H1 (cell line): ENCODE measurements around the gene CLIC1. TPM values are rescaled to one million over a fixed set of nuclear protein-coding genes. Genes with fewer than 3 reads are reported as not detected.

Experiments
- ASH2L ChIP-seq: fragments of 200-600, 300-600 bp; sonication (generic); IDR thresholded peaks from one replicate; pipeline ENCODE4 v1.7.1; 2017; ENCODE audit warnings: low read length
- EGR1 ChIP-seq: IDR thresholded peaks from 2 replicates; pipeline ENCODE4 v1.6.1; 2011; ENCODE audit warnings: low read depth, low read length, borderline replicate concordance
- EP300 ChIP-seq, 2 experiments: IDR thresholded peaks; 1 replicate in 1 of 2; 2 replicates in 1 of 2; pipeline ENCODE4 v1.6.1; 2011 to 2012; ENCODE audit warnings: low read depth in 2 of 2, low read length in 2 of 2, mild to moderate bottlenecking in 2 of 2, borderline replicate concordance in 1 of 2, inconsistent platforms in 1 of 2, moderate library complexity in 1 of 2
- JUND ChIP-seq: IDR thresholded peaks from 2 replicates; pipeline ENCODE4 v1.6.1; 2011; ENCODE audit warnings: mild to moderate bottlenecking, improper control_type of control experiment, low read length
- NRF1 ChIP-seq: IDR thresholded peaks from 2 replicates; pipeline ENCODE4 v1.6.1; 2011; ENCODE audit warnings: mild to moderate bottlenecking, low read depth, low read length, improper control_type of control experiment
- RAD21 ChIP-seq, 2 experiments: IDR thresholded peaks in 1 of 2; conservative IDR thresholded peaks in 1 of 2; 2 replicates each; pipeline ENCODE4 v1.6.1; 2011; ENCODE audit warnings: low read depth in 2 of 2, low read length in 2 of 2, improper control_type of control experiment in 1 of 2, inconsistent platforms in 1 of 2, mild to moderate bottlenecking in 1 of 2, moderate library complexity in 1 of 2
- RBBP5 ChIP-seq: IDR thresholded peaks from 2 replicates; pipeline ENCODE4 v1.7.1; 2012; ENCODE audit warnings: low read depth, mild to moderate bottlenecking, inconsistent platforms, low read length, moderate library complexity, borderline replicate concordance
- SIN3A ChIP-seq, 2 experiments: IDR thresholded peaks in 1 of 2; conservative IDR thresholded peaks in 1 of 2; 2 replicates each; pipeline ENCODE4 v1.6.1; 2011 to 2012; ENCODE audit warnings: low read length in 2 of 2, improper control_type of control experiment in 1 of 2, low read depth in 1 of 2, mild to moderate bottlenecking in 1 of 2
- SUZ12 ChIP-seq: fragments of 200-600 bp; sonication (generic); IDR thresholded peaks from 2 replicates; pipeline ENCODE4 v1.6.1; 2012; ENCODE audit warnings: mild to moderate bottlenecking, inconsistent platforms, low read length, moderate library complexity, mixed read lengths
- TAF7 ChIP-seq: optimal IDR thresholded peaks from 2 replicates; pipeline ENCODE3; 2011; ENCODE audit warnings: low read depth, mild to moderate bottlenecking, inconsistent platforms, low read length, moderate library complexity, borderline replicate concordance
- TCF12 ChIP-seq: IDR thresholded peaks from 2 replicates; pipeline ENCODE4 v1.6.1; 2011; ENCODE audit warnings: low read depth, mild to moderate bottlenecking, low read length
- polyA plus RNA-seq, 7 experiments: library from polyadenylated mRNA; depleted of rRNA in 3 of 7; stranded (reverse) in 5 of 7; unstranded in 2 of 7; fragments of >200 nt in 5 of 7; fragments of 200-250 nt in 2 of 7; gene quantifications; 1 replicate in 5 of 7; 2 replicates in 1 of 7; 4 replicates in 1 of 7; pipeline versions ENCODE4 v1.2.1 to v1.2.3, GENCODE V29; 2011 to 2013; ENCODE audit warnings: missing spikeins in 2 of 7, mixed read lengths in 2 of 7
- total RNA-seq: library from RNA; stranded (reverse); fragmentation: NEBNext Ultra II Directional; extraction: Animal tissue kit (Norgen Biotek cat#: 25700); gene quantifications from 2 replicates; pipeline ENCODE4 v1.2.1, GENCODE V29; 2021

CLIC1 gene
- total and polyA plus RNA-seq, 2 of the 8 experiments (the other 6 are each of a cell fraction or from before 2014, with no cell fraction given): 250 to 277 TPM

DNA sequence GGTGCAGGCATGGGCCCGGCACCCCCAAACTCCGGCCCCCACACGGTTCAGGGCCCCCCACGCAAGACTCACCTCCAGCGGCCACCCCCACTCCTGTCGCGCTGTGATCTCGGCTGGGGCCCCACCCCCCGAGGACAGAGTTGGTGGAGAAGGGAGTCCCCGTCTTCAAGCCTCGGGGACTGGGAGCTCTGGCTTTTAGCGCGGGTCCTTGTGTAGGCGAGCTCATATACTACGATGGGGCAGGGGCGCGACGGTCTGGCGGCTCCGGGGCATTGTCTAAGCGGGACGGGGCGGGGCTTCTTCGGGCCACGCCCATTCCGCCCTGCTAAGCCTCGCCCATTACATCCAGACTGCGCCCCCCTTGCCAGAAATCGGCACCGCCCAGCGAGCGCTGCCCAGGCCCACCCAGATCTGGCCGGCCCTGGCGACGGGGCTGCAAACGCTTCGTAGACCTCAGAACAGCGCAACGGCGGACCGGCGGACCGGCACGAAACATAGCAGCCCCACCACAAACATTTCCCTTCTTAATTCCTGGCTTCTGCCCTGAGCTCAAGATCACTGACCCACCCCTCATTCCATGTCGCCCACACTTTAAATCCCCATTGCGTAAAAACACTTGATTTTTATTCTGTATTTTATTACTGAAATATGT lies 6.2 kb downstream of the CLIC1 start (continued):
- TF ChIP-seq EP300 (IDR thresholded peaks at IDR 0.05; ENCODE audit: borderline replicate concordance in 1 of 2, low read depth in 2 of 2, low read length in 2 of 2): 0 out of 3 replicates have a peak, but pooled peaks of 1 of the 2 experiments have one; percentile 19
- TF ChIP-seq RBBP5: 0 out of 2 replicates have a peak, but pooled peaks have one; percentile 9
- peak; percentile 57 for TF ChIP-seq TAF7
- TF ChIP-seq NRF1: no peak
- TF ChIP-seq ASH2L: peak; percentile 83
- no peak for TF ChIP-seq SUZ12
- no peak for TF ChIP-seq RAD21 (IDR thresholded peaks at IDR 0.05 in 1 of 2, conservative IDR thresholded peaks at IDR 0.05 in 1 of 2; ENCODE audit: low read depth in 2 of 2, low read length in 2 of 2)
- TF ChIP-seq TCF12: no peak
- TF ChIP-seq SIN3A (conservative IDR thresholded peaks at IDR 0.05 in 1 of 2, IDR thresholded peaks at IDR 0.05 in 1 of 2; ENCODE audit: low read depth in 1 of 2, low read length in 2 of 2): no peak; a peak in 1 of 4 replicates
- no peak for TF ChIP-seq JUND
- TF ChIP-seq EGR1: no peak
- TF ChIP-seq, all 59 proteins: peak for 12
